DND-41 (cell line): ENCODE measurements around the gene ABCC10.

Experiments
- ATAC-seq: fragments of 200-7000 bp; cut with Tn5 transposase; 3 replicates; pipeline ENCODE4 v1.9.1; 2021; ENCODE audit warnings: low read depth; ENCODE audit not compliant: insufficient read depth
- DNase-seq: peaks from one replicate; pipeline ENCODE4 v3.0.0-alpha.2; 2020
- H2AFZ ChIP-seq: 2 replicates; pipeline ENCODE4 v1.6.0; 2012; ENCODE audit warnings: low read depth, low read length
- H3K27ac ChIP-seq: 2 replicates; pipeline ENCODE4 v1.5.1; 2012; ENCODE audit warnings: low read length, inconsistent platforms
- H3K27me3 ChIP-seq: fragments of 200-600 bp; sonication (generic); 2 replicates; pipeline ENCODE4 v1.6.0; 2012; ENCODE audit warnings: low read length, mild to moderate bottlenecking, inconsistent platforms; ENCODE audit not compliant: insufficient read depth, poor library complexity
- H3K36me3 ChIP-seq: 2 replicates; pipeline ENCODE4 v1.5.1; 2012; ENCODE audit warnings: low read length, inconsistent platforms; ENCODE audit not compliant: insufficient read depth
- H3K4me1 ChIP-seq: 2 replicates; pipeline ENCODE4 v1.5.1; 2012; ENCODE audit warnings: mild to moderate bottlenecking, low read length; ENCODE audit not compliant: insufficient read depth
- H3K4me2 ChIP-seq: 2 replicates; pipeline ENCODE4 v1.6.0; 2012; ENCODE audit warnings: mild to moderate bottlenecking, moderate library complexity, low read length, inconsistent platforms; ENCODE audit not compliant: insufficient read depth
- H3K4me3 ChIP-seq, 2 experiments: fragments of 200-600 bp in 1 of 2; shearing (Covaris generic) in 1 of 2; 2 replicates each; pipeline ENCODE4 v1.5.1; 2012 to 2016; ENCODE audit warnings: inconsistent platforms in 2 of 2, low read length in 2 of 2, mild to moderate bottlenecking in 2 of 2, low read depth in 1 of 2, moderate library complexity in 1 of 2
- H3K79me2 ChIP-seq: 2 replicates; pipeline ENCODE4 v1.6.0; 2012; ENCODE audit warnings: low read length, inconsistent platforms; ENCODE audit not compliant: insufficient read depth
- H3K9ac ChIP-seq: 2 replicates; pipeline ENCODE4 v1.6.0; 2012; ENCODE audit warnings: low read depth, mild to moderate bottlenecking, inconsistent platforms, low read length, moderate library complexity
- H3K9me3 ChIP-seq: 2 replicates; pipeline ENCODE4 v1.5.1; 2012; ENCODE audit warnings: low read length, moderate library complexity, mild to moderate bottlenecking, inconsistent platforms; ENCODE audit not compliant: insufficient read depth, severe bottlenecking
- H4K20me1 ChIP-seq: 2 replicates; pipeline ENCODE4 v1.6.0; 2012; ENCODE audit warnings: low read length; ENCODE audit not compliant: insufficient read depth
- EZH2 ChIP-seq: IDR thresholded peaks from 3 replicates; pipeline ENCODE4 v1.6.1; 2012; ENCODE audit warnings: borderline replicate concordance, low read depth, mild to moderate bottlenecking, moderate library complexity, low read length, inconsistent platforms; ENCODE audit not compliant: severe bottlenecking
- TF ChIP-seq, protein P1 (sequence below): IDR thresholded peaks from 2 replicates; pipeline ENCODE4 v1.5.1; 2012; ENCODE audit warnings: borderline replicate concordance, low read length, moderate library complexity, mild to moderate bottlenecking; ENCODE audit not compliant: poor library complexity, severe bottlenecking; ENCODE audit errors: extremely low read depth

ABCC10 gene

DNA sequence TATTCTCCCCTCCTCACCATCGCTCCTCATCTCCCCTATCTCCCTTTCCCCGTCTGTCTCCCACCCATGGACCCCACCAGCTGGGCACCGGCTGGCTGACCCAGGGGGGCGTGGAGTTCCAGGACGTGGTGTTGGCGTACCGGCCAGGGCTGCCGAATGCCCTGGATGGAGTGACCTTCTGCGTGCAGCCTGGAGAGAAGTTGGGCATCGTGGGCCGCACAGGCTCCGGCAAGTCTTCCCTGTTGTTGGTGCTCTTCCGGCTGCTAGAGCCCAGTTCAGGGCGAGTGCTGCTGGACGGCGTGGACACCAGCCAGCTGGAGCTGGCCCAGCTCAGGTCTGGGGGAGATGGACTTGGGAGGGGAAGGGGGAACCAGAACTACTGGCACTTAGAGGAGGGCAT is 20.3 kb downstream of the ABCC10 start:
- ATAC-seq (no peak), DNase-seq (no peak)
- TF ChIP-seq, protein P1, sequence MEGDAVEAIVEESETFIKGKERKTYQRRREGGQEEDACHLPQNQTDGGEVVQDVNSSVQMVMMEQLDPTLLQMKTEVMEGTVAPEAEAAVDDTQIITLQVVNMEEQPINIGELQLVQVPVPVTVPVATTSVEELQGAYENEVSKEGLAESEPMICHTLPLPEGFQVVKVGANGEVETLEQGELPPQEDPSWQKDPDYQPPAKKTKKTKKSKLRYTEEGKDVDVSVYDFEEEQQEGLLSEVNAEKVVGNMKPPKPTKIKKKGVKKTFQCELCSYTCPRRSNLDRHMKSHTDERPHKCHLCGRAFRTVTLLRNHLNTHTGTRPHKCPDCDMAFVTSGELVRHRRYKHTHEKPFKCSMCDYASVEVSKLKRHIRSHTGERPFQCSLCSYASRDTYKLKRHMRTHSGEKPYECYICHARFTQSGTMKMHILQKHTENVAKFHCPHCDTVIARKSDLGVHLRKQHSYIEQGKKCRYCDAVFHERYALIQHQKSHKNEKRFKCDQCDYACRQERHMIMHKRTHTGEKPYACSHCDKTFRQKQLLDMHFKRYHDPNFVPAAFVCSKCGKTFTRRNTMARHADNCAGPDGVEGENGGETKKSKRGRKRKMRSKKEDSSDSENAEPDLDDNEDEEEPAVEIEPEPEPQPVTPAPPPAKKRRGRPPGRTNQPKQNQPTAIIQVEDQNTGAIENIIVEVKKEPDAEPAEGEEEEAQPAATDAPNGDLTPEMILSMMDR, result no peak
- TF ChIP-seq EZH2, result no peak
- Histone ChIP-seq H4K20me1 (no peaks in the 10 kb centered on the region), H3K9me3 (no peaks in the 10 kb centered on the region), H3K4me3 (no peak overlapping the region), H2AFZ (no peak overlapping the region), H3K4me1 (no peaks in the 10 kb centered on the region), H3K27ac (no peak overlapping the region), H3K36me3 (peaks cover 72% of the 10 kb centered on the region), H3K79me2 (no peaks in the 10 kb centered on the region), H3K4me2 (no peak overlapping the region), H3K27me3 (no peaks in the 10 kb centered on the region), H3K9ac (no peak overlapping the region)

DNA sequence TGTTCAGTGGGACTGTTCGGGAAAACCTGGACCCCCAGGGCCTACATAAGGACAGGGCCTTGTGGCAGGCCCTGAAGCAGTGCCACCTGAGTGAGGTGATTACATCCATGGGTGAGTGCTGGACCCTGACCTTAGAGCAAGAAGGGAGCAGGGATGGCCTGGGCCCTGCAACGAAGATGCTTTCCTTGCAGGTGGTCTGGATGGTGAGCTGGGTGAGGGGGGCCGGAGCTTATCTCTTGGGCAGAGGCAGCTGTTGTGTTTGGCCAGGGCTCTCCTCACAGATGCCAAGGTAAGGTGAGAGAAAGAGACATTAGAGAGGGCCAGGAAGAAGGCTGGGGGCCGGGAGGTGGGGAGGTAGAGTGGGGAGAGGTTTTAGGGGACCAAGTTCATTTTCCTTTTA is 21.6 kb downstream of the ABCC10 start:
- no peaks in the 10 kb centered on the region for H3K27me3 ChIP-seq
- H3K9ac ChIP-seq, result no peak overlapping the region
- no peak overlapping the region for H3K27ac ChIP-seq
- no peak overlapping the region for H3K4me3 ChIP-seq
- no peak overlapping the region for H2AFZ ChIP-seq
- no peaks in the 10 kb centered on the region; the same call in 1 of the 2 replicates for H4K20me1 ChIP-seq
- no peak for TF ChIP-seq EZH2
- TF ChIP-seq, protein P1, result no peak
- H3K36me3 ChIP-seq, result peaks cover 63% of the 10 kb centered on the region
- no peaks in the 10 kb centered on the region for H3K4me1 ChIP-seq
- ATAC-seq, result no peak
- no peaks in the 10 kb centered on the region for H3K9me3 ChIP-seq
- H3K79me2 ChIP-seq, result no peaks in the 10 kb centered on the region
- DNase-seq, result no peak
- no peak overlapping the region for H3K4me2 ChIP-seq

DNA sequence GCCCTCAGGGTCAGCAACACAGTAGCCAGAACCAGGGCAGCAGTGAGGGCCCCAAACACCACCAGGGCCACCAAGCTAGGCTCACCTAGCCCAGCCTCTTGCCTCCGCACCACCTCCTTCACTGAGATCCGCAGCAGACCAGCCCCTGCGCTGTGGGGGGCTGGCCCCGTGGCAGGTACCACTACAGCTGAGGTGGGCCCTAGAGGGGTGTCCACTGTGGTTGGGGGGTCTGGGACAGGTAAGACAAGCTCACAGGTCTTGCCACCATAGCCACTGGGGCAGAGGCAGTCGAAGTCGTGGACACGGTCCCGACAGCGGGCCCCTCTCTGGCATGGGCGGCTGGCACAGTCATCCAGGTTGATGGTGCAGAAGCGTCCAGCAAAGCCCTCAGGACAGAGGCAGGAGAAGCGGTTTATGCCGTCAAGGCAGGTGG is 23.4 kb downstream of the ABCC10 start:
- no peak overlapping the region for H2AFZ ChIP-seq
- H3K27ac ChIP-seq, result no peak overlapping the region
- no peaks in the 10 kb centered on the region for H3K9me3 ChIP-seq
- H3K4me1 ChIP-seq, result no peaks in the 10 kb centered on the region
- ATAC-seq, result no peak
- no peak overlapping the region for H3K9ac ChIP-seq
- no peak overlapping the region for H3K4me3 ChIP-seq
- no peaks in the 10 kb centered on the region for H3K79me2 ChIP-seq
- H3K27me3 ChIP-seq, result no peaks in the 10 kb centered on the region
- no peak overlapping the region for H3K4me2 ChIP-seq
- H3K36me3 ChIP-seq, result peaks cover 54% of the 10 kb centered on the region
- no peak for DNase-seq
- TF ChIP-seq EZH2, result no peak
- TF ChIP-seq, protein P1, result no peak
- no peaks in the 10 kb centered on the region; the same call in 1 of the 2 replicates for H4K20me1 ChIP-seq

DNA sequence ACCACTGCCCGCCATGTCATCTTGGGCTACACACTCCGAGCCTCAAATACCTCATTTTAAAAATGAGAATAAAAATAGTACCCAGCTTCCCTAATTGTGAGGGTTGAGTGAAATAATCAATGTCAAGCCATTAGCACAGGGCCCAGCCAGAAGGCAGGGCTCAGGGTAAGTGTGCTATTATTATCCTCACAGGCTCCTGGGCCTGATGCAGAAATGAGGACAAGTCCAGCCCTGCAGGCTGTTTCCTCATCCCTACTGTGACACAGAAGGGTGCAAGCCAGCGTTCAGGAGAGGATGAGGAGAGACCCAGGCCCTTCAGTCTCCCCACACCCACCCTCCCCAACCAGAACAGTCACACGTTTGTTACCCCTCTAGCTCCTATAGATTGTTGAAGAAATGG is 24.0 kb downstream of the ABCC10 start:
- H4K20me1 ChIP-seq, result no peaks in the 10 kb centered on the region; the same call in 1 of the 2 replicates
- no peak overlapping the region for H3K4me2 ChIP-seq
- no peak overlapping the region for H3K27ac ChIP-seq
- no peak overlapping the region for H2AFZ ChIP-seq
- H3K27me3 ChIP-seq, result peaks cover 3% of the 10 kb centered on the region
- no peak overlapping the region for H3K9ac ChIP-seq
- no peaks in the 10 kb centered on the region for H3K9me3 ChIP-seq
- H3K36me3 ChIP-seq, result peaks cover 48% of the 10 kb centered on the region
- H3K4me1 ChIP-seq, result no peaks in the 10 kb centered on the region
- no peak for ATAC-seq
- DNase-seq, result no peak
- H3K4me3 ChIP-seq, result no peak overlapping the region
- H3K79me2 ChIP-seq, result no peaks in the 10 kb centered on the region
- TF ChIP-seq, protein P1, result no peak
- TF ChIP-seq EZH2, result no peak
